GM21390 (cell line): ENCODE results near the gene TEC.
A peak's percentile ranks its signal among the peaks of the same experiment; 100 is the strongest.
"Not testable (repeated sequence)": the region's sequence is repeated elsewhere in the genome, so short reads cannot be mapped to it uniquely, and the experiment has no call there.

Source experiments
- ATAC-seq: cut with Tn5 transposase; IDR thresholded peaks from one replicate; pipeline ENCODE4 v1.9.1; 2021; ENCODE audit not compliant: unreplicated experiment

TEC gene

GRCh38 chr4:48243429-48243828 is 26.2 kb downstream of the TEC start:
- no peak for ATAC-seq

GRCh38 chr4:48242511-48243195 is 27.0 kb downstream of the TEC start:
- ATAC-seq: no peak

- ATAC-seq: no peak
These were observed 27.9 kb downstream of the TEC start for GRCh38 chr4:48241731-48242130.

GRCh38 chr4:48237996-48238645 is 31.5 kb downstream of the TEC start:
- ATAC-seq: no peak

GRCh38 chr4:48235050-48235449 is 34.6 kb downstream of the TEC start:
- no peak for ATAC-seq

- no peak for ATAC-seq
These were observed 35.1 kb downstream of the TEC start for GRCh38 chr4:48234575-48234974.

GRCh38 chr4:48228949-48229348 is 40.7 kb downstream of the TEC start:
- ATAC-seq: no peak

- peak; percentile 48 for ATAC-seq
These were observed 42.0 kb downstream of the TEC start for GRCh38 chr4:48227662-48228061.

- no peak for ATAC-seq
These were observed 43.4 kb downstream of the TEC start for GRCh38 chr4:48226199-48226598.

GRCh38 chr4:48225368-48226141 is 44.1 kb downstream of the TEC start:
- ATAC-seq: no peak

GRCh38 chr4:48224606-48225005 is 45.0 kb downstream of the TEC start:
- no peak for ATAC-seq

GRCh38 chr4:48223633-48224295 is 45.9 kb downstream of the TEC start:
- no peak for ATAC-seq

GRCh38 chr4:48222491-48222890 is 47.1 kb downstream of the TEC start:
- ATAC-seq: no peak

- not testable (repeated sequence) for ATAC-seq
These were observed 50.2 kb downstream of the TEC start for GRCh38 chr4:48219430-48219829.

- no peak for ATAC-seq
These were observed 53.1 kb downstream of the TEC start for GRCh38 chr4:48216563-48216962.

GRCh38 chr4:48215977-48216376 is 53.7 kb downstream of the TEC start:
- ATAC-seq: no peak

GRCh38 chr4:48212165-48212564 is 57.5 kb downstream of the TEC start:
- ATAC-seq: peak; percentile 67

- no peak for ATAC-seq
These were observed 58.7 kb downstream of the TEC start for GRCh38 chr4:48210966-48211328.

GRCh38 chr4:48205626-48206025 is 64.0 kb downstream of the TEC start:
- no peak for ATAC-seq

GRCh38 chr4:48205107-48205506 is 64.5 kb downstream of the TEC start:
- ATAC-seq: no peak

GRCh38 chr4:48203819-48204218 is 65.8 kb downstream of the TEC start:
- peak; percentile 44 for ATAC-seq
